ENCODE results near the gene AAK1.
"Not testable (repeated sequence)": the region's sequence is repeated elsewhere in the genome, so short reads cannot be mapped to it uniquely, and the experiment has no call there.

The AAK1 gene

DNA sequence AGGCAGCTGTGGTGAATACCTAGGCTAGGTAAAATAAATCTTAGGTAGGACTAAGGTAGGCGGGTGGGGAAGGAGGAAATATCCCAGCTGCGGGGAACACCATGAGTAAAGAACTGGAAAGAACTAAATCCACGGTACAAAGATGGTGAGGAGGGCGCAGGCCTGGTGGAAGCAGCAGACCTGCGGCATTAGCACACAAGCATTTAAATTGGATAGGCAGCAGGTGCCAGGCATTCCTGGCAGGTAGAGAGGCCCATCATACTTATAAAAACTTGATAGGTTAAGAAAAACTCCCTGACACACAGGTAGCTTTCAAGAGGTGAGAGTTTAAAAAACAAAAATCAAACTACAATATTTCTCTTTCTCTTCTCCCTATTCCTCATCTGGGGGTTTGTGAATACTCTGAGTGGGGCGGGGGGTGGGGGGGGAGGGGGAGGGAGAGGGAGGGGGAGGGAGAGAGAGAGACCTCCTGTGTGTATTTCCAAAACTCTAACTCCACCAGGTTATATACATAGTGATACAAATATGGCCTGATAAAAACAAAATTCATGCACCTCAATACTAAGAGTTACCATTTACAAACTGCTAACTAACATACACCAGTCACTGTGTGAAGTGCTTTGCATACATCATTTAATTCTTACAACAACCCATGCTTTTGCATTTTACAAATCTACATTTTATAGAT is 13.5 kb downstream of the AAK1 start:
- no peak for DNase-seq (ENCODE audit: extremely low spot score)
- ChIA-PET CTCF (interaction anchor here (1.4 kb wide), 1 partner anchor 19 kb away, joined by 3 read pairs; no protein-coding TSS in a partner anchor), POLR2A (no interaction called here)
- TF ChIP-seq, protein P1, sequence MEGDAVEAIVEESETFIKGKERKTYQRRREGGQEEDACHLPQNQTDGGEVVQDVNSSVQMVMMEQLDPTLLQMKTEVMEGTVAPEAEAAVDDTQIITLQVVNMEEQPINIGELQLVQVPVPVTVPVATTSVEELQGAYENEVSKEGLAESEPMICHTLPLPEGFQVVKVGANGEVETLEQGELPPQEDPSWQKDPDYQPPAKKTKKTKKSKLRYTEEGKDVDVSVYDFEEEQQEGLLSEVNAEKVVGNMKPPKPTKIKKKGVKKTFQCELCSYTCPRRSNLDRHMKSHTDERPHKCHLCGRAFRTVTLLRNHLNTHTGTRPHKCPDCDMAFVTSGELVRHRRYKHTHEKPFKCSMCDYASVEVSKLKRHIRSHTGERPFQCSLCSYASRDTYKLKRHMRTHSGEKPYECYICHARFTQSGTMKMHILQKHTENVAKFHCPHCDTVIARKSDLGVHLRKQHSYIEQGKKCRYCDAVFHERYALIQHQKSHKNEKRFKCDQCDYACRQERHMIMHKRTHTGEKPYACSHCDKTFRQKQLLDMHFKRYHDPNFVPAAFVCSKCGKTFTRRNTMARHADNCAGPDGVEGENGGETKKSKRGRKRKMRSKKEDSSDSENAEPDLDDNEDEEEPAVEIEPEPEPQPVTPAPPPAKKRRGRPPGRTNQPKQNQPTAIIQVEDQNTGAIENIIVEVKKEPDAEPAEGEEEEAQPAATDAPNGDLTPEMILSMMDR (IDR thresholded peaks at IDR 0.05; ENCODE audit: control extremely low read depth, extremely low read depth, low read depth, missing control alignments): no peak

DNA sequence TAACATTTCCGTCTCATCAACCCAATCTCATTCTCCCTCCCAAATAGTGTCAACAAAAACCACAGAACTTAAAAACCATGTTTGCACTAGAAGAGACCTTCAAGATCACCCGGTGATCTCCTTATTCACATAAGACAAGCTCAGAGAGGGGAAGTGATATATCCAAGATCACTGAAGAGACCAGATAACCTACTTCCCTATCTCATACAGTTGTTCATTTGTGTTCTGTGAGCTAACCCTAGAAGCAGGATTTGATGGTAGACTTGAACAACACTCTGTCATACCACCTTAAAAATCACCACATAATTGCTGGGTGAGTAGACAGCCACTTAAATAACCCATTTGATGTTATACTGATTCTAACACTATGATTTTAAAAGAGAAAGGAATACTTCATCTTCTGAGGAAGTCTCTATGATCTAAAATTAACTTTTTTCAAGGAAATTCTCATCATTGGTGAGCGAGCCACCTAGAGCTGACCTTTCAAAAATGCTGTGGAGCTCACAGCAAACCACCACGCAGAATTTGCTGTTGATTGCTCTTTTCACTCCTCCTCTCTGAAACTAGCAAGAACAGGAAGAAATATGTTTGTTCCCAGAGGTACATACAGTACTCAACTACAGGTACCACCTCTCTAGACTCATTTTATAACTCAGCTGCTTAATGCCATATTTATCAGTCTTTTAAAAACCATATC is 15.1 kb downstream of the AAK1 start:
- CTCF ChIA-PET: interaction anchor here (1.1 to 2.1 kb wide), 4 partner anchors 9 to 63 kb away, joined by 3 to 8 read pairs (median 4); no protein-coding TSS in a partner anchor
- TF ChIP-seq, protein P1 (IDR thresholded peaks at IDR 0.05; ENCODE audit: control extremely low read depth, extremely low read depth, low read depth, missing control alignments): no peak
- POLR2A ChIA-PET: no interaction called here
- DNase-seq (ENCODE audit: extremely low spot score): no peak

DNA sequence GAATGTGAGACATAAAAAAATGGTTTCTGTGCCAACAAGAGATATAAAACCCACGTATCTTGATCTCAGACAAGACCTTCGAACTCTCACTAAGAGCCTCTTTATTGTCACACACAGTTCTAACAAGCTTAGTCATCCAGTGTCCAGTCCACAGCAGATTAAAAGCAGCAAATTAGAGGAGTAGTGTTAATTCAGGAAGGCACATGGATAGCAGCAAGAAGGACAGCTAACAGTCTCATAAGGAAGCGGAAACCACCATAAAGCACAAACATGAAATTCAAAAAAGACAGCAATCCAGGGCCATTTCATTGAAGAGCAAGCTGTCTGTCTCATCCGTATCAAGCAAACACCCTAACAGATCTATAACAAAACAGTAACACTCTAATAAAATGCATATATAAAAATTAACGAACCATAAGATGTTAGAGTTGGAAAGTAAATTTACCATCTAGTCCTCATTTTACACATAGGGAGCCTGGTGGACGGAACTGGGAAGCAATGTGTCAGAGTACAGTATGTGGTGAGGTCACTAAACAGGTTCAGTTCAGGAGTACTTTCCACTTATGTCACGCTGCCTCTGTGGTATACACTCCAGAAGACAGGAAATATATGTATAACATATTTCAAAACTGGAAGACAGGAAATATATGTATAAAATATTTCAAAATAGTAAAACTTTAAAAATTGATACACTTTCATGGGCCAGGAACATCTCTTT is 18.3 kb downstream of the AAK1 start:
- ChIA-PET POLR2A (no interaction called here), CTCF (interaction anchor here (0.9 to 1.1 kb wide), 2 partner anchors 9 to 14 kb away, joined by 3 read pairs; no protein-coding TSS in a partner anchor)
- TF ChIP-seq, protein P1 (IDR thresholded peaks at IDR 0.05; ENCODE audit: control extremely low read depth, extremely low read depth, low read depth, missing control alignments): no peak
- no peak for DNase-seq (ENCODE audit: extremely low spot score)

DNA sequence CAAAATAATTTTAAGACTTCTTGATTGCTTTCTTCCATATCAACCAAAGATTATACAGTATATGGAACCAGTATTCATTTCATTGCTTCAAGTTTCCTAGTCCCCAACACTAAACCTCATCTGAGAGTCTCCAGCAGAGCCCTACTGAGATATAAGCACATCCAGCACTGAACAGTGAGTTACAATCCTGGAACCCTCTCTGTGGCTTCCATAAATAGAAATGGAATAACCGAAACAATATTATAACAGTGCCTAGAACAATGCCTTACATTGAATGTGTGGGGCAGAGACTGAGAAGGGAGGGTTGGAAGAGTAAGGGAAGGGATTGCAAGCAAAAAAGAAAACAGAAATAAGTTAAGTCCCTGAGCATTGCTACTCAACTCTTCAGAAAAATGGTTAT is 18.9 kb downstream of the AAK1 start:
- POLR2A ChIA-PET: no interaction called here
- TF ChIP-seq, protein P1 (IDR thresholded peaks at IDR 0.05; ENCODE audit: control extremely low read depth, extremely low read depth, low read depth, missing control alignments): no peak
- CTCF ChIA-PET: interaction anchor here (0.9 to 1.1 kb wide), 3 partner anchors 9 to 15 kb away, joined by 3 read pairs; no protein-coding TSS in a partner anchor
- DNase-seq (ENCODE audit: extremely low spot score): no peak

DNA sequence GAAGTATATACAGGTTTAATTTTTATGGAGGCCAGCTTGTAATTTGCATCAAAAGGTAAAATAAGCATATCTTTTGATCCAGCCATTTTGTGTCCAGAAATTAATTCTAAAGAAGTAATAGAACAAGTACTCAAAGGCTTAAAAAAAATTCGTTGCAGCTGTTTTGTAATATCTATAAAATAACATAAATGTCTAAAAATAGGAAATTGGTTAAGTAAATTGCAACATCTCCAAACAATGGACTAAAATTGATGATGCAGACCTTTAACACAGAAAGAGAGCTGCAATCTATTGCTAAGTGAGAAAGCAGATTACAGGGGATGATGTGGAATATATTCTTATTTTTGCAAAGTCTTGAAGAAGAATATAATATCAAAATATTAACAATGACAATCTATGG is 19.4 kb downstream of the AAK1 start:
- POLR2A ChIA-PET: no interaction called here

DNA sequence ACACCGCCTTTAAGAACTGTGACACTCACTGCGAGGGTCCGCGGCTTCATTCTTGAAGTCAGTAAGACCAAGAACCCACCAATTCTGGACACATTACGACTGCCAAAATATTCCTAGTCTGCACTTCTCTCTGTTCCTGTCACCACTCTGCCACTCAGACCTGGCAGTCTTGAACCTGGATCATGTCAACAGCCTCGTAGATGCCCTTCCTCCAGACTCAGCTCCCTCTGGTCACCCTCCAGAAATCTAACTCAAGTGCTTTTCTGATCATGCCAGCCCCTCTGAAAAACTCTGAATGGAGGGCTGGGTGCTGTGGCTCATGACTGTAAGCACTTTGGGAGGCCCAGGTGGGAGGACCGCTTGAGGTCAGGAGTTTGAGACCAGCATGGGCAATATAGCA is 20.3 kb downstream of the AAK1 start:
- TF ChIP-seq, protein P1 (IDR thresholded peaks at IDR 0.05; ENCODE audit: control extremely low read depth, extremely low read depth, low read depth, missing control alignments): no peak
- ChIA-PET POLR2A (no interaction called here), CTCF (interaction anchor here (1.4 kb wide), 1 partner anchor 74 kb away, joined by 3 read pairs; no protein-coding TSS in a partner anchor)
- no peak for DNase-seq (ENCODE audit: extremely low spot score)

More for the DNA sequence above, 19.4 kb downstream of the AAK1 start:
- TF ChIP-seq, protein P1 (IDR thresholded peaks at IDR 0.05; ENCODE audit: control extremely low read depth, extremely low read depth, low read depth, missing control alignments): no peak
- no peak for DNase-seq (ENCODE audit: extremely low spot score)
- CTCF ChIA-PET: interaction anchor here (1.1 kb wide), 1 partner anchor 10 kb away, joined by 3 read pairs; no protein-coding TSS in a partner anchor

DNA sequence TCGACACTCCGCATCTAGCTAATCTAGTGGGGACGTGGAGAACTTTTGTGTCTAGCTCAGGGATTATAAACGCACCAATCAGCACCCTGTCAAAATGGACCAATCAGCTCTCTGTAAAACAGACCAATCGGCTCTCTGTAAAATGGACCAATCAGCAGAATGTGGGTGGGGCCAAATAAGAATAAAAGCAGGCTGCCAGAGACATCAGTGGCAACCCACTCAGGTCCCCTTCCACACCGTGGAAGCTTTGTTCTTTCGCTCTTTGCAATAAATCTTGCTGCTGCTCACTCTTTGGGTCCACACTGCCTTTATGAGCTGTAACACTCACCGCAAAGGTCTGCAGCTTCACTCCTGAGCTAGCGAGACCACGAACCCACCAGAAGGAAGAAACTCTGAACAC is 20.7 kb downstream of the AAK1 start:
- POLR2A ChIA-PET; DNase-seq (ENCODE audit: extremely low spot score): not testable (repeated sequence)
- CTCF ChIA-PET: interaction anchor here (0.7 to 1.7 kb wide), 3 partner anchors 9 to 75 kb away, joined by 3 to 4 read pairs (median 3); no protein-coding TSS in a partner anchor

DNA sequence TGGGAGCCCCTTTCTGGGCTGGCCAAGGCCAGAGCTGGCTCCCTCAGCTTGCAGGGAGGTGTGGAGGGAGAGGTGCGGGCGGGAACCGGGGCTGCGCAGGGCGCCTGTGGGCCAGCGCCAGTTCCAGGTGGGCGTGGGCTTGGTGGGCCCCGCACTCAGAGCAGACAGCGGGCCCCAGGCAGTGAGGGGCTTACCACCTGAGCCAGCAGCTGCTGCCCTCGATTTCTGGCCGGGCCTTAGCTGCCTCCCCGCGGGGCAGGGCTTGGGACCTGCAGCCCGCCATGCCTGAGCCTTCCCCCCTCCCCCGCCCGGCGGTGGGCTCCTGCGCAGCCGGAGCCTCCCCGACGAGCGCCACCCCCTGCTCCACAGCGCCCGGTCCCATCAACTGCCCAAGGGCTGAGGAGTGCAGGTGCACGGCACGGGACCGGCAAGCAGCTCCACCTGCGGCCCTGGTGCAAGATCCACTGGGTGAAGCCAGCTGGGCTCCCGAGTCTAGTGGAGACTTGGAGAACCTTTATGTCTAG is 21.5 kb downstream of the AAK1 start:
- ChIA-PET POLR2A (interaction anchor here (0.6 kb wide), 1 partner anchor 11 kb away, joined by 3 read pairs; no protein-coding TSS in a partner anchor), CTCF (interaction anchor here (0.7 to 1.7 kb wide), 3 partner anchors 9 to 76 kb away, joined by 3 to 4 read pairs (median 3); no protein-coding TSS in a partner anchor)
- DNase-seq (ENCODE audit: extremely low spot score): not testable (repeated sequence)
